IPS-11a (cell line): Measurements from ENCODE around the gene MRPL47.

Experiments used
- H3K4me3 ChIP-seq: one replicate; pipeline ENCODE4 v1.5.1; 2013; ENCODE audit warnings: low read depth, low read length, control low read depth

MRPL47 gene

DNA sequence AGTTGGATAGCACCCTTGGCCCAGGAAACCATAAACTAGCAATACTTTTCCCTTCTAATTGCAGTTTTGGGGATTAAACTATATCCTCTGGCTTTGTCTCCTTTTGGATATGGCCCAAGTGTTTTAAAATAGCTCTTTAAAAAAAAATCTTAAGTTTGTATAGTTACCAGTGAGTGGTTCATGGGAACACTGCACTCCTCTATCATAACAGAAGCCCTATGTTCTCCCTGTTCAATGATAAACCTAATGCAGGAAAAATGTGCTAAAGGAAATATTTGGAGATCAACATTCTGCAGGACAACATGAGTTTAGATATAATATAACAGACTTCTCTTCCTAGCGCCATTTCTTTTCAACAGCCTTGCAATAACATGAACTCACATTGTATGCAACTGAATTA, 13.1 kb downstream of the MRPL47 start:
- H3K4me3 ChIP-seq = no peak overlapping the region

DNA sequence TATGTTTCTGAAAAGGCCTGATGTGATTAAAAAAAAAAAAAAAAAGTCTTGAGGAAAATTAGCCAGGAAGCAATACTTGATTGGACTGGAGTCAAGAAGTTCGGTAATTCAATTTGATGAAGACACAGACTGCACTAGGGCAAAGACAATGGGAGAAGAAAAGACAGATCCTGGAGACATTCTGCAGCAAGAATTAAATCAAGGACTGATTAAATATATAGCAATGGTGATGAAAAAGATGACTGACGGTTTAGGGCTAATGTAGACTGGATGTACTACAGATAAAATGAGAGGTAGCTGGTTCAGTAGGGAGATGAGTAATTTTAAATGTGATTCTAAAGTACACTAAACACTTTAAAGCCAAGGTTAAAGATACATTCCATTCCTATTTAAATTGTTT, 13.8 kb downstream of the MRPL47 start:
- no peak overlapping the region for H3K4me3 ChIP-seq

DNA sequence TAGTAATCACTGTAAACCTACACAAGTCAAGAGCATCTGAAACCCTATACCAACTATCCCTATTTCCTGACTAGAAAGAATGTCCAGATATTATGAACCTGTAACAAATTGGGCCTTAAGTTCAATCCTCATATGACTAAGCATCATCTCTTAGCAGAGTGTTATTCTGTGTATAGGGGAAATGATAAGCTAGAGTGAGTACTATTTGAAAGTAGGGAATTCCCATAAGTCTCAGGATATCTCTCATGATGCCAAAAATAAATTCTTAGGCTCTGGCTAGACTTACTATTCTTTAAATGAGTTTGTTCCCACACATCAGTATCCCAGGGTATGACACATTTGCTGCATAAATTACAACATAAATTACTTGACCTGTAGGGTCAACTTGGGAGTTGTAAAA, 15.3 kb downstream of the MRPL47 start:
- no peak overlapping the region for H3K4me3 ChIP-seq

DNA sequence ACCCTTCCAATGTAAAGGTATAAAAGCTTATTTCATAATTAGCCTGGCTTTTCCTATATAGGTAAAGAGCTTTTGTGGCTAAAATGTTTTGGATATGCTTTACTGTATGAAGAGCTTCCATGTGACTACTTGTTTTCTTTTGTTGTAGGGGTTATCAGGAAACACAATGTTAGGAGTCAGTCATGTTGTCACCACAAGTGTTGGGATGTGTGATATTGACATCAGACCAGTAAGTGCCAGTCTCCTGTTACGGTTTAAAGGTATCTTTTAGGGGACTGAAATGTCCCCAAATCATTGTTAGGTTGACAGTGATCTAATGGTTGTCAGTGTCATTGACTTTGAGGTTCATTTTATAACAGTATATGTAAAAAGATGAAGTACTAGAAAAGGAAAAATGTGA, 23.4 kb downstream of the MRPL47 start:
- H3K4me3 ChIP-seq = no peak overlapping the region

DNA sequence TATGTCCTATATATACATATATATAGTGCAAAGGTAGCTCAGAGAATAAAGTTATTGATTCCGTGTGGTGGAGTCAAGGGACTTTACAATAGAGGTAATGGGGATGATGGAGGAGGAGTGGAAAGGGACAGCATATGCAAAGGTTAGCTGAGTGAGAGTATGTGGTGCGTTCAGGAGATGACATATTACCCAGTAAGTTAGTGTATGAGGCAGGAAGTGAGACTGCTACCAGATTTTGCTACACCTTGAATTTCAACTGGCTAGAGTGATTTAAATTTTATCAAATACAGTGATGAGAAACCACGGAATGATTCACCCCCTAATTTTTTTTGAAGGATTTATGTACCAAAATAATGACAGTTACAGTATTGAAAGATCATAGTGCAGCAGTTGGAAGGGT, 38.9 kb downstream of the MRPL47 start:
- no peak overlapping the region for H3K4me3 ChIP-seq

DNA sequence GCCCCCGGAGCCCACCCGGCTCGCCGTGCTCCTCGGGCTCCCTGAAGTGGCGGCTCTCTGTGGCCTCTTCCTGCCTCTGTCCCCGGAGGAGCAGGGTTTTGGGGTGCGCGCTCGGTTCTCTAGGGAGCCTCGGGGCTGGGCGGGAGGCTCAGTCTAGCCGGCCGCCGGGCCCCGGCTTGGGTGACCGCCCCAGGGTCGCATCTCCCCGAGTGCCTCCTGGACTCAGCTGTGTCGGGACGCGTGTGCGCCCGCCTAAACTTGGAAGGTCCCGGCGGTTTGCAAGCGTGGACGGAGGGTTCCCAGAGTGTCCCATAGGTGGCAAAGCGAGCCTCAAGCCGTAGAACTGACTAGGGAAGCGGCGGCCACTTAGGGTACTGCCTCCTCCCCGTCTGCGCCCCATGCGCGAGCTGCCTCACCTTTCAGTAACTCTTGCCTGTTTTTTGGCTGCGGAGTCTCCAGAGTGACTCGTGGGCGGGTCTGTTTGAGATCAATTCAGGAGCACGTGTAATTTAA, 41.1 kb downstream of the MRPL47 start:
- peak overlapping the region; percentile 92 for H3K4me3 ChIP-seq

DNA sequence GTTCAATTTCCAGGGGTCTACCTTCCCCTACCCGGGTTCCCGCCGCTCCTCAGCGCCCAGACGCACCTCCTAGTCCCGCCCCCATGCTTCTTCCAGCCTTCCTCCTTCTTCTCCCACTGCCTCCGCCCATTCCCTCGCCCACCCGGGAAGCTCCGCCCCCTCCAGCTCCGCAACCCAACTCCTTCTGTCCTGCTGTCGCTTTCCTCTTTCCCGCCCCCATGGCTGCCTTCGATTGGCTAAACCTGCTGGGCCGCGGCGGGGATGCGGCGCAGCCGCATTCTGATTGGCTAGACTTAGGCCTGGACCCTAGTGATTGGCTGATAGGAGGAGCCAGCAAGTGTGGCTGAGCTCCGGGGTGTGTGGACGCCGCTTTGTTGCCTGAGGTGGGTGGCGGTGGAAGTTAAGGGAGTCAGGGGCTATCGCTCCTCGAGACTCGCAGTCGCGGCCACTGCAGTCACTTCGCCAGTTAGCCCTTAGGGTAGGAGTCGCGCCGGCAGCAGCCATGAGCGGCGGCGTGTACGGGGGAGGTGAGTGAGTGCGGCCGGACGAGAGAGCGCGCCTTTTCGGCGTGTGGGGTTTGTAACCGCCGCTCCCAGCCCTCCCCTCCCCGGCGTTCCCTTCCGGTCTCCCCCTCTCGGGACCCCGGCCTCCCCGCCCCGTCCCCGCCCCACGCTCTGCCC, 41.7 kb downstream of the MRPL47 start, which contains the start of gene ACTL6A:
TSS of gene ACTL6A (plus strand) at position 336 of the 680 bp plus-strand sequence. CDS start at position 503, 167 bp downstream.
- H3K4me3 ChIP-seq = peak within 1 kb of the TSS; percentile 92

DNA sequence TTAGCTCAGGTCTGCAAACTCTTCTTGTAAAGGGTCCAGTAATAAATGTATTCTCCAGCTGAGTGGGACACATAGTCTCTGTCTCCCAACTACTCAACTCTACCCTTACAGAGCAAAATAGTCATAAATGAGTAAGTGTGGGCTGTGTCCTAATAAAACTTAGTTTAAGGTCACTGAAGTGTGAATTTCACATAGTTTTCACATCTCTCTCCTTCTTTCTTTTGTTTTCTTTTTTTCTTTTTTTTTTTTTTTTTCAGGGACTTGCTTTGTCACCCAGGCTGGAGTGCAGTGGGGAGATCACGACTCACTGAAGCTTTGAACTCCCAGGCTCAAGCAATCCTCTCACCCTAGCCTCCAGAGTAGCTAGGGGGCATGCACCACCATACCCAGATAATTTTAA, 43.6 kb downstream of the MRPL47 start:
- H3K4me3 ChIP-seq = no peak overlapping the region

DNA sequence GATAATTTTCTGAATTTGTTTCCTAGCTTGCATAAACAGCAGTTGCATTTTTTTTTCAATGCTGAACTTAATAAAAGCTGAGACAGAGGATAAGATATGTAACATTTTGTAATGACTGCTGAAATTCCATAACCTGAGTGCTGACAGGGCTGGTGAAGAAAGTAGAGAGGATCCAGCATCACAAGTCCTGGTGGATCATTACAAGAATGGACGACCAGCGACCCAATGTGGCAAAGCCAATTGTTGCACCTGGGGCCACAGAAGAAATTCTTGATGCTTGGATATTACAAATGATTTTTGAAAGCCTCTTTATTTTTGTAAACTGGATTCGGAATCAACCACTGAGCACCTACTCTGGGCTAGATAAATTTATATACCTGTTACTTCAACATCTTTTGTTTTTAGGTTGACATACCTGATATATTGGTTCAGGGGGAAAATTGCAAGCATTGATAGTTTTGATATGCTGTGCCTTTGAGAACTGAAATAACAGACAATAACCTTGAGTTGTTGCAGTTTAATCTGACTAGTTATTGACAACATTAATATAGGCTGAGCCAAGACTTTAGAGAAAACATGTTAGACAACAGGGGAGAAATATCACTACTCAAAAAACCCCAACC, 45.6 kb downstream of the MRPL47 start:
- H3K4me3 ChIP-seq = no peak overlapping the region

DNA sequence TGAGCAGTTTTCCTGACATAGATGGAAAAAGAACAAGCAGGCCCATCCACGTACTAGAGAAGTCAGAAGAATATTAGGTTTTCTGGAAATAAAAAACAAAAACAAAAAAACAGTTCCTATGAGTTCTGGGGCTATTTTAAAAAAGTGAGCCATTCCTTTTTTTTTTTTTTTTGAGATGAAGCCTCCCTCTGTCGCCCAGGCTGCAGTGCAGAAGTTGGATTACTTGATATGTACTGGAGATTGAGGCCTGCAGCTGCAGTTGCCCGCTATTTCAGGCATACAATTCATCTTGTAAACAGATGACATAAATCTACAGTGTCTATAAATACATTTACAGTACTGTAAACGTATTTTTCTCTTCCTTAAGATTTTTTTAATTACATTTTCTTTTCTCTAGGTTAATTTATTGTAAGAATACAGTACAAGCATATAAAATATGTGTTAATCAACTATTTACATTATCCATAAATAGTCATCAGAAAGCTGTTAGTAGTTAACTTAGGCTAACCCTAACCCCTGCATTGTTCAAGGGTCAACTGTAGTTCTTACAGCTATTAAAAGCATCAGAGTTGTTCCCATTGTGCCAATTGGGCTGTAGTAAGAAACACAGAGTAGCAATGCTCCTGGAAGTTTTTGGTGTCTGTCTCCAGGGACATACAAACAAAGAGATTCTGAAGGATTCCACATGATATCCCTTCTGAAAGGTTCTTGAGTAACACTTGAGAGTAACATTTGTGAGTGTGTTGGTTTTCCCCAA, 52.9 kb downstream of the MRPL47 start:
- no peak overlapping the region for H3K4me3 ChIP-seq

DNA sequence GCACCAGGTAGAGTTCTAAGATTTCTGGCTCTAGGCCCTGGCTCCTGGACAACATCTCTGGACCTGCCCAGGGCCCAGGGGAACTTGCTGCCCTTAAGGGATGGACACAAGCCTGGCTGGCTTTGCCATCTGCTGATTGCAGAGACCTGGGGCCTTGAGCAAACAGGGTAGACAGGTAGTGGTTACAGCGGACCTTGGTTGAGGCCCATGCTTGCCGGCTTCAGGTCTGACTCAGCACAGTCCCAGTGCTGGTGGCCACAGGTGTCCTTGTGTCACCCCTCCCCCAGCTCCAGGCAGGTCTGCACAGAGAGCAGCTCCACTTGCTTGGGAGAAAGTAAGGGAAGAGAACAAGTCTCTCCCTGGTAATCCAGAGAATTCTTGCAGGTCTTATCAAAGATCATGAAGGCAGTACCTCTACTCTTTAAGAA, 57.6 kb downstream of the MRPL47 start:
- no peak overlapping the region for H3K4me3 ChIP-seq

DNA sequence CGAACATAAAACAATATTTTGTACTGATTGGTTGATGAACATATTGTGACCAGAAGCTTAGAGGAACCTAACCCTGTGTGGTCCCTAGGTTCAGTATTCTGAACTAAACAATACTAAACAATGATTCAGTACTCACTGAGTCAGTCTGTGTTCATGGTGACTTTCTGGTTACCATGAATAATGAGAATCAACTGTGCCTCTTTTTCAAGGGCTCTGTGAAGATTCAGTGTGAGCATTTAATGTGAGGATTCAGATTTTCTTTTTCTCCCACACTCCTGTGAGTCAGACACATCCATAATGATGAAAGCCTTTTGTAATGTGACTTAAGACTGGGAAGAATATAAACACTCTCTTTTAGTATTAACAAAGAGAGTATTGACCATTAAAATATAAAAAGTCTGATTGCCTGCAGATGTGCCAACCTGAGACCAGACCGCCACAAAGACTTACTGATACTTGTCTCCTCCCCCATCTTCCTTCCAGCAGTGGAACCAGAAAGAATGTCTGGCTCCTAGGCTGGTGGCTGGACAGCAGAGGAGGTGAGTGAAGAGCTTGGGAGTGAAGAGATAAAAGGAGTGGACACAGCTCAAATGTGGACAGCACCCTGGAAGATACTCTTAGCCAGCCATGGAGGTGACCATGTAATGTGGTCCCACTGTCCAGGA, 59.3 kb downstream of the MRPL47 start:
- no peak overlapping the region for H3K4me3 ChIP-seq

DNA sequence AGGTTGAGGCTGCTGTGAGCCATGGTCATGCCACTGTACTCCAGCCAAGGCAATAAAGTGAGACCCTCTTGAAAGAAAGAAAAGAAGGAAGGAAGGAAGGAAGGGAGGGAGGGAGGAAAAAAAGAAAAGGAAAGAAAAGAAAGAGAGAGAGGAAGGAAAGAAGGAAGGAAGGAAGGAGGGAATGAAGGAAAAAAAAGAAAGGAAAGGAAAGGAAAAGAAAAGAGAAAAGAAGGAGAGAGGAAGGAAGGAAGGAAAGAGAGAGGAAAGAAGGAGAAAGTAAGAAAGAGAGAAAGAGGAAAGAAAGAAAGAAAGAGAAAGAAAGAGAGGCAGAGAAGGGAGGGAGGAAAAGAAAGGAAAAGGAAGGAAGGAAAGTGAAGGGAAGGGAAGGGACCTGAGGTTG, 62.1 kb downstream of the MRPL47 start:
- no peak overlapping the region for H3K4me3 ChIP-seq

DNA sequence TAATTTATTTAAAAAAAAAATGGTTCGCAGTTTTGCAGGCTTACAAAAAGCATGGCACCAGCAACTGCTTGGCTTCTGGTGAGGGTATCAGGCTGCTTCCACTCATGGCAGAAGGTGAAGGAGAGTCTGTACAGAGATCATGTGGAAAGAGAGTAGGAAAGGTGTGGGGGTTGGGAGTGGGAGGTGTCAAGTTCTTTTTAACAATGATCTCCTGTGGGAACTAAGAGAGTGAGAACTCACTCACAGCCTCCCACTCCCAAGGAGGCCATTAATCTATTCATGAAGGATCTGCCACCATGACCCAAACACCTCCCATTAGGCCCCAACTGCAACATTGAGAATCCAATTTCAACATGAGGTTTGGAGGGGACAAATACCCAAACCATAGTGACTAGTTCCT, 62.8 kb downstream of the MRPL47 start:
- no peak overlapping the region for H3K4me3 ChIP-seq

DNA sequence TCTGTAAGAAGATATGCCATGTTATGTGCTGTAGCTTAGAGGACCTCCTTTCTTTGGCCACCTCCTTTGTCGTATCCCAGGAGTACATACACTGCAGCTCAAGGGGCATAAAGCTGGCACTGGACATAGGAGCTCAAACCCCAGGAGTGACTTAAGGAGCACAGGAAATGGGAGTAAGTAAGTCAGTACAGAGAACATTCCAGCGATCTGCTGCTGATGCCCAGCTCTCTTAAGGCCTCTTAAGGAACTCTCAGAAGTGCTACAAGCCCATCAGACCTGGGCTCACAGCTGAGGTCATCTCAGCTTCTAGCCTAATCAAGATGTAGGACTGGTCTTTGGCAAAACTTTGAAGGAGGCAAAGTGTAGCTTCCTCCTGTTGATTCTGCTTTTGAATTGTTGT, 63.3 kb downstream of the MRPL47 start:
- H3K4me3 ChIP-seq = no peak overlapping the region
